HCT116 (cell line): ENCODE measurements around the gene SFR1. TPM values are rescaled to one million over a fixed set of nuclear protein-coding genes. Genes with fewer than 3 reads are reported as not detected.

Experiments used
- ATAC-seq: fragments of 200-7000 bp; cut with Tn5 transposase; 2 replicates; pipeline ENCODE4 v1.9.1; 2020; ENCODE audit warnings: mild to moderate bottlenecking, moderate library complexity
- BruUV-seq: library from RNA; stranded (reverse); fragments of 400-500 nt; replicated peaks from 2 replicates; lab custom pipeline; 2021; lab: Mats Ljungman, UMichigan
- CTCF ChIA-PET: fragments of 300-600 bp; sonication (Branson Sonifier 250); formaldehyde crosslinking; loops from one replicate; lab custom pipeline; 2021; ENCODE audit warnings: antibody characterized with exemption; lab: Charles Lee
- POLR2A ChIA-PET: fragments of 300-600, 350-600 bp; sonication (Branson Sonifier 250); formaldehyde crosslinking; loops from one replicate; lab custom pipeline; 2021; ENCODE audit warnings: antibody characterized with exemption; lab: Charles Lee
- RAD21 ChIA-PET, 2 experiments: fragments of 300-600 bp; sonication (Branson Sonifier 250); formaldehyde crosslinking; loops; one replicate each; lab custom pipeline; 2023; ENCODE audit warnings: low total read pairs in 2 of 2; ENCODE audit not compliant: uncharacterized antibody in 2 of 2, unreplicated experiment in 2 of 2, low non-redundant PET in 1 of 2; lab: Charles Lee
- DNase-seq: peaks from one replicate; pipeline ENCODE4 v3.0.0-alpha.2; 2010; ENCODE audit warnings: low read depth, low spot score
- H2AFZ ChIP-seq: fragments of 200-600 bp; shearing (Covaris generic), sonication (generic); 2 replicates; pipeline ENCODE4 v1.6.1; 2017; ENCODE audit warnings: low read depth, mixed run types, mixed read lengths, antibody characterized with exemption, low read length; ENCODE audit not compliant: poor library complexity, severe bottlenecking
- H3K27ac ChIP-seq: 2 replicates; pipeline ENCODE4 v1.5.1; 2012; ENCODE audit warnings: low read depth, low read length
- H3K27me3 ChIP-seq: fragments of 200-600 bp; sonication (generic); 2 replicates; pipeline ENCODE4 v1.6.1; 2016; ENCODE audit warnings: mixed run types, low read length, mixed read lengths; ENCODE audit not compliant: insufficient read depth
- H3K36me3 ChIP-seq, 2 experiments: fragments of 200-500 bp in 1 of 2; fragments of 200-600 bp in 1 of 2; sonication (Bioruptor generic) in 1 of 2; sonication (generic) in 1 of 2; 2 replicates each; pipeline versions ENCODE4 v1.5.1 to v1.6.1; 2014 to 2016; ENCODE audit warnings: low read length in 2 of 2, inconsistent platforms in 1 of 2, mixed read lengths in 1 of 2, mixed run types in 1 of 2; ENCODE audit not compliant: insufficient read depth in 2 of 2, control insufficient read depth in 1 of 2
- H3K4me1 ChIP-seq, 2 experiments: fragments of 200-600 bp in 1 of 2; sonication (generic) in 1 of 2; 2 replicates each; pipeline versions ENCODE4 v1.5.1 to v1.6.1; 2012 to 2017; ENCODE audit warnings: low read length in 2 of 2, inconsistent platforms in 1 of 2, mild to moderate bottlenecking in 1 of 2, mixed read lengths in 1 of 2, mixed run types in 1 of 2, moderate library complexity in 1 of 2; ENCODE audit not compliant: insufficient read depth in 2 of 2, control insufficient read depth in 1 of 2
- H3K4me2 ChIP-seq: fragments of 200-600 bp; sonication (generic); 2 replicates; pipeline ENCODE4 v1.6.1; 2017; ENCODE audit warnings: mixed run types, low read length, mixed read lengths
- H3K4me3 ChIP-seq, 2 experiments: fragments of 200-600 bp in 1 of 2; sonication (generic) in 1 of 2; replicated peaks in 1 of 2; 2 replicates each; pipeline ENCODE4 v1.5.1; 2011 to 2016; ENCODE audit warnings: low read length in 2 of 2, control low read depth in 1 of 2, low read depth in 1 of 2, mild to moderate bottlenecking in 1 of 2, mixed read lengths in 1 of 2, mixed run types in 1 of 2
- H3K79me2 ChIP-seq: fragments of 200-600 bp; sonication (generic); 2 replicates; pipeline ENCODE4 v1.6.1; 2017; ENCODE audit warnings: mild to moderate bottlenecking, mixed run types, low read length, moderate library complexity, mixed read lengths; ENCODE audit not compliant: insufficient read depth
- H3K9ac ChIP-seq: fragments of 200-600 bp; sonication (generic); 2 replicates; pipeline ENCODE4 v1.6.1; 2016; ENCODE audit warnings: low read length, mixed read lengths
- H3K9me2 ChIP-seq: fragments of 200-600 bp; sonication (generic), shearing (Covaris generic); 2 replicates; pipeline ENCODE4 v1.6.1; 2017; ENCODE audit warnings: mixed run types, mild to moderate bottlenecking, moderate library complexity; ENCODE audit not compliant: insufficient read depth
- H3K9me3 ChIP-seq, 2 experiments: fragments of 200-500 bp in 1 of 2; fragments of 200-600 bp in 1 of 2; sonication (Bioruptor generic) in 1 of 2; sonication (generic) in 1 of 2; 2 replicates each; pipeline ENCODE4 v1.6.1; 2014 to 2017; ENCODE audit warnings: low read length in 2 of 2, mixed read lengths in 2 of 2, inconsistent platforms in 1 of 2, low read depth in 1 of 2, mild to moderate bottlenecking in 1 of 2, mixed run types in 1 of 2, moderate library complexity in 1 of 2; ENCODE audit not compliant: control insufficient read depth in 1 of 2, insufficient read depth in 1 of 2
- H4K20me1 ChIP-seq: fragments of 200-600 bp; sonication (generic), shearing (Covaris generic); 2 replicates; pipeline ENCODE4 v1.6.1; 2017; ENCODE audit warnings: mixed run types, mild to moderate bottlenecking, moderate library complexity; ENCODE audit not compliant: insufficient read depth
- CBX3 ChIP-seq: IDR thresholded peaks from 2 replicates; pipeline ENCODE4 v1.6.1; 2012; ENCODE audit warnings: low read depth
- CEBPB ChIP-seq: IDR thresholded peaks from 2 replicates; pipeline ENCODE4 v1.6.1; 2012; ENCODE audit warnings: low read depth
- EGR1 ChIP-seq: IDR thresholded peaks from 2 replicates; pipeline ENCODE4 v1.6.1; 2012; ENCODE audit warnings: low read depth
- ELF1 ChIP-seq: IDR thresholded peaks from 2 replicates; pipeline ENCODE4 v1.6.1; 2012; ENCODE audit warnings: low read depth, borderline replicate concordance
- EZH2 ChIP-seq: fragments of 200-600 bp; sonication (generic); IDR thresholded peaks from 2 replicates; pipeline ENCODE4 v1.6.1; 2017; ENCODE audit warnings: antibody characterized with exemption, mixed run types
- FOSL1 ChIP-seq: IDR thresholded peaks from 2 replicates; pipeline ENCODE4 v1.6.1; 2012; ENCODE audit warnings: low read depth
- JUND ChIP-seq: IDR thresholded peaks from 2 replicates; pipeline ENCODE4 v1.6.1; 2012
- POLR2AphosphoS5 ChIP-seq: IDR thresholded peaks from 2 replicates; pipeline ENCODE4 v1.6.1; 2011; ENCODE audit warnings: mild to moderate bottlenecking, low read depth, low read length, moderate library complexity
- RAD21 ChIP-seq: IDR thresholded peaks from 2 replicates; pipeline ENCODE4 v1.6.1; 2012; ENCODE audit warnings: low read depth, mild to moderate bottlenecking
- SP1 ChIP-seq: IDR thresholded peaks from 2 replicates; pipeline ENCODE4 v1.6.1; 2012; ENCODE audit warnings: low read depth
- SRF ChIP-seq: IDR thresholded peaks from 2 replicates; pipeline ENCODE4 v1.6.1; 2012; ENCODE audit warnings: low read depth
- TCF7L2 ChIP-seq: IDR thresholded peaks from 2 replicates; pipeline ENCODE4 v1.7.0; 2011; ENCODE audit warnings: borderline replicate concordance, inconsistent platforms; ENCODE audit not compliant: insufficient read depth, insufficient read length; ENCODE audit errors: extremely low read depth
- YY1 ChIP-seq: IDR thresholded peaks from 2 replicates; pipeline ENCODE4 v1.6.1; 2011; ENCODE audit warnings: low read length, low read depth, moderate library complexity, mild to moderate bottlenecking; ENCODE audit not compliant: insufficient replicate concordance; ENCODE audit errors: extremely low read depth
- intact Hi-C: fragments of 100-400 bp; cut with micrococcal nuclease; formaldehyde crosslinking; loops from 2 replicates; pipeline ENCODE4 v1.10.0; 2022
- total RNA-seq: library from RNA; stranded (reverse); gene quantifications from one replicate; pipeline ENCODE4 v1.2.1, GENCODE V29; 2021; ENCODE audit not compliant: unreplicated experiment
- TF ChIP-seq, protein P1 (sequence below), 3 experiments: fragments of 200-600 bp in 1 of 3; sonication (generic) in 1 of 3; IDR thresholded peaks in 2 of 3; conservative IDR thresholded peaks in 1 of 3; 2 replicates each; pipeline ENCODE4 v1.5.1; 2012 to 2017; ENCODE audit warnings: low read depth in 2 of 3, low read length in 2 of 3, antibody characterized with exemption in 1 of 3, borderline replicate concordance in 1 of 3, control low read depth in 1 of 3, mild to moderate bottlenecking in 1 of 3, mixed read lengths in 1 of 3, mixed run types in 1 of 3, moderate library complexity in 1 of 3; ENCODE audit not compliant: insufficient read depth in 1 of 3
- TF ChIP-seq, protein P2 (sequence below): IDR thresholded peaks from 2 replicates; pipeline ENCODE4 v1.6.1; 2011; ENCODE audit warnings: mild to moderate bottlenecking, low read length, moderate library complexity; ENCODE audit not compliant: insufficient replicate concordance; ENCODE audit errors: extremely low read depth
- TF ChIP-seq, protein P3 (sequence below): IDR thresholded peaks from 2 replicates; pipeline ENCODE4 v1.6.1; 2012
- TF ChIP-seq, protein P4 (sequence below): IDR thresholded peaks from 2 replicates; pipeline ENCODE4 v1.6.1; 2012; ENCODE audit warnings: low read depth

SFR1 gene
- total RNA-seq, 1 experiment from 2014 or later, result 38.5 TPM

DNA sequence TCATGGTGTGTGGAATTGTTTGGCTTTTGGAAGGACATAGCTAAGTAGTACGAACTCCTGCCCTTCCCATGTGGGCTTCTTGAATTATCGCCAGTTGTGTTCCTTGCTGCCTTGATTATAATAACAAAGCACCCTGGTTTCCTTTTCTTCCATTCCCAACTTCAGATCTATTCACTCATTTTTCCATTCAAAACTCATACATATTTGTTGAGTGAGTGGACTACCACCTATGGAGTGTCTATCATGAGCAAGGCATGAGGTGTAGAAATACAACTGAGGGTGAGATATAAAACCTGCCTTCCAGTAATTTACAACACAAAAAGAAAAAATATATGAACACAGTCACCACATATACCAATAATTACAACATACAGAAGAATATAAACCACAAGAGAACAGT, 31.4 kb upstream of the SFR1 start:
- POLR2A ChIA-PET, result no interaction called here

More for the DNA sequence above, 31.4 kb upstream of the SFR1 start:
- no peak for ATAC-seq
- H3K36me3 ChIP-seq, result peaks cover 0 to 12% of the 10 kb centered on the region in 2 experiments; a peak in 1 of 4 replicates
- no peaks in the 10 kb centered on the region for H3K27me3 ChIP-seq
- CTCF ChIA-PET, result interaction anchor here (1.4 kb wide), 1 partner anchor 184 kb away, joined by 3 read pairs; no protein-coding TSS in a partner anchor
- intact Hi-C loops, result no loop called here
- H3K9me3 ChIP-seq, result peaks cover 0 to 24% of the 10 kb centered on the region in 2 experiments; a peak in 1 of 4 replicates
- peaks cover 8 to 37% of the 10 kb centered on the region in 2 experiments; a peak in 3 of 4 replicates for H3K4me1 ChIP-seq
- no peak overlapping the region for H3K27ac ChIP-seq
- TF ChIP-seq, protein P1, sequence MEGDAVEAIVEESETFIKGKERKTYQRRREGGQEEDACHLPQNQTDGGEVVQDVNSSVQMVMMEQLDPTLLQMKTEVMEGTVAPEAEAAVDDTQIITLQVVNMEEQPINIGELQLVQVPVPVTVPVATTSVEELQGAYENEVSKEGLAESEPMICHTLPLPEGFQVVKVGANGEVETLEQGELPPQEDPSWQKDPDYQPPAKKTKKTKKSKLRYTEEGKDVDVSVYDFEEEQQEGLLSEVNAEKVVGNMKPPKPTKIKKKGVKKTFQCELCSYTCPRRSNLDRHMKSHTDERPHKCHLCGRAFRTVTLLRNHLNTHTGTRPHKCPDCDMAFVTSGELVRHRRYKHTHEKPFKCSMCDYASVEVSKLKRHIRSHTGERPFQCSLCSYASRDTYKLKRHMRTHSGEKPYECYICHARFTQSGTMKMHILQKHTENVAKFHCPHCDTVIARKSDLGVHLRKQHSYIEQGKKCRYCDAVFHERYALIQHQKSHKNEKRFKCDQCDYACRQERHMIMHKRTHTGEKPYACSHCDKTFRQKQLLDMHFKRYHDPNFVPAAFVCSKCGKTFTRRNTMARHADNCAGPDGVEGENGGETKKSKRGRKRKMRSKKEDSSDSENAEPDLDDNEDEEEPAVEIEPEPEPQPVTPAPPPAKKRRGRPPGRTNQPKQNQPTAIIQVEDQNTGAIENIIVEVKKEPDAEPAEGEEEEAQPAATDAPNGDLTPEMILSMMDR (IDR thresholded peaks at IDR 0.05 in 2 of 3, conservative IDR thresholded peaks at IDR 0.05 in 1 of 3; ENCODE audit: borderline replicate concordance in 1 of 3, insufficient read depth in 1 of 3, low read depth in 2 of 3, low read length in 2 of 3), result no peak
- TF ChIP-seq POLR2AphosphoS5 (no peak), SP1 (0 out of 2 replicates have a peak, but pooled peaks have one; percentile 4), TCF7L2 (no peak), EZH2 (no peak), CEBPB (no peak), SRF (no peak), RAD21 (no peak), YY1 (no peak), EGR1 (no peak), CBX3 (peak; percentile 42; the same call in 1 of the 2 replicates), FOSL1 (peak; percentile 19; the same call in 1 of the 2 replicates), JUND (no peak), ELF1 (no peak)
- TF ChIP-seq, protein P2, sequence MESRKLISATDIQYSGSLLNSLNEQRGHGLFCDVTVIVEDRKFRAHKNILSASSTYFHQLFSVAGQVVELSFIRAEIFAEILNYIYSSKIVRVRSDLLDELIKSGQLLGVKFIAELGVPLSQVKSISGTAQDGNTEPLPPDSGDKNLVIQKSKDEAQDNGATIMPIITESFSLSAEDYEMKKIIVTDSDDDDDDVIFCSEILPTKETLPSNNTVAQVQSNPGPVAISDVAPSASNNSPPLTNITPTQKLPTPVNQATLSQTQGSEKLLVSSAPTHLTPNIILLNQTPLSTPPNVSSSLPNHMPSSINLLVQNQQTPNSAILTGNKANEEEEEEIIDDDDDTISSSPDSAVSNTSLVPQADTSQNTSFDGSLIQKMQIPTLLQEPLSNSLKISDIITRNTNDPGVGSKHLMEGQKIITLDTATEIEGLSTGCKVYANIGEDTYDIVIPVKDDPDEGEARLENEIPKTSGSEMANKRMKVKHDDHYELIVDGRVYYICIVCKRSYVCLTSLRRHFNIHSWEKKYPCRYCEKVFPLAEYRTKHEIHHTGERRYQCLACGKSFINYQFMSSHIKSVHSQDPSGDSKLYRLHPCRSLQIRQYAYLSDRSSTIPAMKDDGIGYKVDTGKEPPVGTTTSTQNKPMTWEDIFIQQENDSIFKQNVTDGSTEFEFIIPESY, result no peak
- TF ChIP-seq, protein P3, sequence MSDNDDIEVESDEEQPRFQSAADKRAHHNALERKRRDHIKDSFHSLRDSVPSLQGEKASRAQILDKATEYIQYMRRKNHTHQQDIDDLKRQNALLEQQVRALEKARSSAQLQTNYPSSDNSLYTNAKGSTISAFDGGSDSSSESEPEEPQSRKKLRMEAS, result no peak
- TF ChIP-seq, protein P4, sequence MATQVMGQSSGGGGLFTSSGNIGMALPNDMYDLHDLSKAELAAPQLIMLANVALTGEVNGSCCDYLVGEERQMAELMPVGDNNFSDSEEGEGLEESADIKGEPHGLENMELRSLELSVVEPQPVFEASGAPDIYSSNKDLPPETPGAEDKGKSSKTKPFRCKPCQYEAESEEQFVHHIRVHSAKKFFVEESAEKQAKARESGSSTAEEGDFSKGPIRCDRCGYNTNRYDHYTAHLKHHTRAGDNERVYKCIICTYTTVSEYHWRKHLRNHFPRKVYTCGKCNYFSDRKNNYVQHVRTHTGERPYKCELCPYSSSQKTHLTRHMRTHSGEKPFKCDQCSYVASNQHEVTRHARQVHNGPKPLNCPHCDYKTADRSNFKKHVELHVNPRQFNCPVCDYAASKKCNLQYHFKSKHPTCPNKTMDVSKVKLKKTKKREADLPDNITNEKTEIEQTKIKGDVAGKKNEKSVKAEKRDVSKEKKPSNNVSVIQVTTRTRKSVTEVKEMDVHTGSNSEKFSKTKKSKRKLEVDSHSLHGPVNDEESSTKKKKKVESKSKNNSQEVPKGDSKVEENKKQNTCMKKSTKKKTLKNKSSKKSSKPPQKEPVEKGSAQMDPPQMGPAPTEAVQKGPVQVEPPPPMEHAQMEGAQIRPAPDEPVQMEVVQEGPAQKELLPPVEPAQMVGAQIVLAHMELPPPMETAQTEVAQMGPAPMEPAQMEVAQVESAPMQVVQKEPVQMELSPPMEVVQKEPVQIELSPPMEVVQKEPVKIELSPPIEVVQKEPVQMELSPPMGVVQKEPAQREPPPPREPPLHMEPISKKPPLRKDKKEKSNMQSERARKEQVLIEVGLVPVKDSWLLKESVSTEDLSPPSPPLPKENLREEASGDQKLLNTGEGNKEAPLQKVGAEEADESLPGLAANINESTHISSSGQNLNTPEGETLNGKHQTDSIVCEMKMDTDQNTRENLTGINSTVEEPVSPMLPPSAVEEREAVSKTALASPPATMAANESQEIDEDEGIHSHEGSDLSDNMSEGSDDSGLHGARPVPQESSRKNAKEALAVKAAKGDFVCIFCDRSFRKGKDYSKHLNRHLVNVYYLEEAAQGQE, result no peak
- TF ChIP-seq, all 23 proteins: peak for 3
- RAD21 ChIA-PET, result no interaction called here
- BruUV-seq, result no TSS peak
- Histone ChIP-seq H3K4me3 (no peak overlapping the region), H3K9me2 (no peaks in the 10 kb centered on the region), H2AFZ (peak overlapping the region; percentile 17), H4K20me1 (no peaks in the 10 kb centered on the region), H3K4me2 (no peak overlapping the region), H3K79me2 (no peaks in the 10 kb centered on the region), H3K9ac (no peak overlapping the region)
- DNase-seq, result no peak
